NT2/D1 (cell line): ENCODE measurements around the gene YWHAE.

Source experiments
- SUZ12 ChIP-seq: IDR thresholded peaks from 2 replicates; pipeline ENCODE4 v1.6.1; 2011; ENCODE audit not compliant: insufficient read length, insufficient read depth; ENCODE audit errors: extremely low read depth
- YY1 ChIP-seq: IDR thresholded peaks from 2 replicates; pipeline ENCODE4 v1.6.1; 2011; ENCODE audit not compliant: insufficient read length, insufficient read depth
- ZNF274 ChIP-seq: IDR thresholded peaks from 2 replicates; pipeline ENCODE4 v1.6.1; 2011; ENCODE audit warnings: mild to moderate bottlenecking, low read depth, low read length

DNA sequence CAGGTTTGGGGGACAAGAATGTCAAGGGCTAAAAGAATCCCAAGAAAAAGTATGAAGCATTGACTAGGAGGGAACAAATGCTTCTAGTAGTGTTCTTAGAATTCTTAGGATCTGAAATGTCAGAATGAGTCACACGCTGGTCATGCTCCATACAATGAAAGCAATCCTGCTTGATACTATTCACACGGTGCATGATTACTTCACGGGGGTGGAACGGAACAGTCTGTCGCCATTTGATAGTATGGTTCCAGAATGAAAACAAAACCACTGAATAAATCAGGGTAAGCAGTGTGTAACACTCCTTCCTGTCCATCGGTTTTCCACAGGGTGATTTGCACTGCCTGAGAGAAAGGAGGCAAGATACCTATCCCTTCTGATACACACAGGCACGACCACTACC, 22.9 kb upstream of the YWHAE start:
- TF ChIP-seq ZNF274 (no peak), SUZ12 (no peak), YY1 (no peak)
